GM21619 (cell line): ENCODE data around the gene CXCL14.

ENCODE experiments used
- ATAC-seq: cut with Tn5 transposase; IDR thresholded peaks from one replicate; pipeline ENCODE4 v1.9.1; 2021; ENCODE audit not compliant: unreplicated experiment

CXCL14 gene, protein sequence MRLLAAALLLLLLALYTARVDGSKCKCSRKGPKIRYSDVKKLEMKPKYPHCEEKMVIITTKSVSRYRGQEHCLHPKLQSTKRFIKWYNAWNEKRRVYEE

DNA sequence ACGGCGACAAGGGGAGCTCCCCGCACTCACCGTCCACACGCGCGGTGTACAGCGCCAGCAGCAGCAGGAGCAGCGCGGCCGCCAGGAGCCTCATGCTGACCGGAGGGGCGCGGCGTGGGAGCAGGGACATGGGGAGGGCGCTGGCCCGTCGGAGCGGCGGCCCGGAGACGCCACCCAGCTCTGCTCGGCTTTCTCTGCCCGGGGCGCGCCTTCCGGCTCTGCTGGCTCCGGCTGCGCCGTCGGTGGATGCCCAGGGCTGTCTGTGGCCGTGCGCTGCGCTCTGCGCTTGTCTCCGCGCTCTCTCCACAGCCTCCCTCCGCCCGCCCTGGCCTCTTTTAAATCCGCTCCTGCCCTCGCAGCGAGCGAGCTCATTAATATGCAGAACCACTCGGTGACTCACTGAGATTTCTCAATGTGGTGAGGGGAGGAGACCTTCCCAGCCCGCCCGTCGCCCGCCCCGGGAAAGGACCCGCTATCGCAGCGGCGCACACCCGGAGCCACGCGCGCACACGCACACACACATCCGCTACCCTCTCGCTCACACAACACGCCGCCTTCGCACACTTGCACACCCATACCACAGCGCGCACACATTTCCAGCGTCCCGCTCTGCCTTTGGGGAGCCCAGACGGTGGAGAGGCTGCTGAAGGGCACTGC is at the start of gene CXCL14:
CXCL14 (minus strand) TSS at position 307 of the 657 bp plus-strand sequence; CDS start at position 94, 213 bp downstream.
- ATAC-seq, result no peak

DNA sequence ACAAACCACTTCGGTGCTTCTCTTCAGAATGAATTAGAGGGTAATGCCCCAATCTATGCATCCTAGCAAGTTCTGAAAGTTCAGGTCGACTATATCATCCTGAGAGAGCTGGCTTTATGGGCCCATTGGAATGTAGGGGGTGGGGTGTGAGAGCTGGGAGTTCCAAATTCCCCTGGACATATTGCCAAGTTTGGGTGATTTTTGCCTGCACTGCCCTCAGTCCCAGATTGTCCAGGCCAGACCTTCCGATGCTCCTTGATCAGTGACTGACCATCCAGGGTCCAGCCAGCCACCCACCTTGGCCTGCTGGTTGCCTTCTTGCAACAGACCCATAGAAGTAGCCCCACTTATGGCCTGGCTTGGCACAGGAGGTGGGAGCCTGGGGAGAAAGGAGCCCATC is 47.8 kb upstream of the CXCL14 start:
- ATAC-seq, result no peak

DNA sequence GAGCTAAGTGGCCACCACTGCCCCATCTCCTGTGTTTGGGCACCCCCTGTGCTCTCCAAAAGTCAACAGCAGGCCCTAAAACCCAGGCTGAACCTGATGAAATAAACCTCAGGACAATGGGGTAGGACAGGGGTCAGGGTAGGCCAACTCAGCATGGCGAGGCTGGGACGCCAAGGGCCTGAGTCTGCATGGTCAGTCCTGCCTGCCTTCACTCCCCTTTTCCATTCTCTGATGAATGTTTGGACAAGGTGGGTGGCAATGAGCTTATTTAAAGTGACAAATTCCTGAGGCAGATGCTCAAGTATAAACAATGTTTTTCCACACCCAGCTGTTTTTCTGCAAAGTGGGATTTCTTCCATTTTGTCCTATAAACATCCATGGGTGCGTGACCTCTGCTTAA is 47.2 kb upstream of the CXCL14 start:
- no peak for ATAC-seq

DNA sequence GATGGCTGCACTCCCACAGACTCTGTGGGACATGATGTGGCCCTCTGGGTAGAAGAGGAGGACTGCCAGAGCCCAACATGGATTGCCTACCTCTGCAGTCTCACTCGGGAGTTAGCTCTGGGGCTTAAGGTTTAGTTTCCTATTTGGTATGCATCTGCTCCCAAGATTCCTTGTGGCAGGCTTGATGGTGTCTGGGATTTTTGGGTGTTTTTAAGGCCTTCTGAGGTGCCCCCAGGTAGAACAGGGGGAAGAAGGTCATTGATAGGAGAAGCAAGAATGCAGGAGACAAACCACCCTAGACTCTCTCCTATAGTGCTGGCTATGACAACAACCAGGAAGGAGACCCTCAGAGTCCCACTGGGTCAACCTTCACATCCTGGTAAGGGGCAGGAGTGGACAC is 46.7 kb upstream of the CXCL14 start:
- no peak for ATAC-seq

DNA sequence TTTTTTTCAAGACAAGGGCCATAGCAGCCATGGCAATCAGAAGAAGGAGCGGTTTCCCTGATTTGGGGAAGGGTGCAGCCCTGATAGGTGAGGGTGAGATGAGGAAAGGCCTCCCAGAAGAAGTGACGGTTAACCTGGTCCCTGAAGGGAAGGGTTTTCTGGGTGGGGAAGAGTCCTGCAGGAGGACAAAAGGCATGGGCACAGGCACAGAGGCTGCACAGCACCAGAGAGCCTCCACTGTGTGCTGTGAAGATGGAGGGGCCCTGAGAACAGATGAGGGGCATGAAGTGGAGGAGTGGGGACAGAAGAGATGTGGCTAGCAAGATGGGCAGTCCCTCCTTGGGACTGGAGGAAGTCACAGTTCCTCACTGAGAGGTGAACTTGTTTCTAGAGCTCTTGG is 46.3 kb upstream of the CXCL14 start:
- ATAC-seq, result no peak

DNA sequence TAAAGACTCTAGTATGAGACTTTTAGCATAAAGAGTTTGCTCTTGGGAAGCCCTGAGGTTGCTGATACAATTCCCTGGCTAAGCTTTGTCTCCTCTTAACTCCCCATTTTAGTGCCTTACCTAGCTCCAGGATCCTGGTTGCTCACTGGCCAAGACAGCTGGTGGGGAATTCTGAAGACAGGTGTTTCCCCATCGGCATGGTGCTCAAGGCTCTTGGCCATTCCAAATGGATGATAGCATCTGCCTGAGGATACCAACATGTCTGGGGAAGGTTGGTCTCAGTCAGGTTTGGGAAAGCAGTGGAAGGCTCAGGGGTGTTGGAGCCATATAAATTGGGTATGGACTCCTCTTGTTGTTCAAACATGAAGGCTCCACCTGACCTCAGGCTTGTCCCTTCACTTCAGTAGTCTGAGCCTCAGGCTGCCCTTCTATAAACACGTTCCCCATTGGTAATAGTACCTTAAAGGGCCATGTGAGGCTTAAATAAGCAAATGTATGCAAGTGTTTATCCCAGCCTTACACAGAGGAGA is 44.5 kb upstream of the CXCL14 start:
- no peak for ATAC-seq

DNA sequence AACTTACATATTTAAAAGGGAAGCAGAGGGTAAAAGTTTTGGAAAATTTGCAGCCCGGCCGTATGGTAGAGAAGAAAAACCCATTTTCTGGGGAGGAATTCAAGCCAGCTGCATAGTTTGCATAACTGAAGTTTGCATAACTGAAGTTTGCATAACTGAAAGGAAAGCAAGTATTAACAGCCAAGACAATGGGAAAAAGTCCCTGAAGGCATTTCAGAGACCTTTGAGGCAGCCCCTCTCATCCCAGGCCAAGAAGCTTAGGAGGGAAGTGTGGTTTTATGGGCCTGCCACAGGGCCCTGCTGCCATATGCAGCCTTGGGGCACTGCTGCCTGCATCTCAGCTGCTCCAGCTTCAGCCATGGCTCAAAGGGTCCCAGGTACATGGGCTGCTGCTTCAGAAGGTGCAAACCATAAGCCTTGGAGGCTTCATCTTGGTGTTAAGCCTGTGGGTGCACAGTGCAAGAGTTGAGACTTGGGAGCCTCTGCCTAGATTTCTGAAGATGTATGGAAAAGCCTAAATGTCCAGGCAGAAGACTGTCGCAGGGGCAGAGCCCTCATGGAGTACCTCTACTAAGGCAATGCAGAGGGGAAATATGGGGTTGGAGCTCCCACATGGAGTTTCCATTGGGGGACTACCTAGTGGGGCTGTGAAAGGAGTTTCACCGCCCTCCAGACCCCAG is 36.9 kb upstream of the CXCL14 start:
- no peak for ATAC-seq

DNA sequence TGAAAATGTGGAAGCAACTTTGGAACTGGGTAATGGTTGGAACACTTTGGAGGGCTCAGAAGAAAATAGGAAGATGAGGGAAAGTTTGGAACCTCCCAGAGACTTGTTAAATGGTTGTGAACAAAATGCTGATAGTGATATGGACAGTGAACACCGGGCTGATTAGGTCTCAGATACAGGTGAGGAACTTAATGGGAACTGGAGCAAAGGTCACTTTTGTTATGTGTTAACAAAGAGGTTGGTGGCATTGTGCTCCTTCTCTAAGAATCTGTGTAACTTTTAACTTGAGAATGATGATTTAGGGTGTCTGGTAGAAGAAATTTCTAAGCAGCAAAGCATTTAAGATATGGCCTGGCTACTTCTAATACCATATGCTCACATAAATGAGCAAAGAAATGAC is 36.4 kb upstream of the CXCL14 start:
- ATAC-seq, result no peak

DNA sequence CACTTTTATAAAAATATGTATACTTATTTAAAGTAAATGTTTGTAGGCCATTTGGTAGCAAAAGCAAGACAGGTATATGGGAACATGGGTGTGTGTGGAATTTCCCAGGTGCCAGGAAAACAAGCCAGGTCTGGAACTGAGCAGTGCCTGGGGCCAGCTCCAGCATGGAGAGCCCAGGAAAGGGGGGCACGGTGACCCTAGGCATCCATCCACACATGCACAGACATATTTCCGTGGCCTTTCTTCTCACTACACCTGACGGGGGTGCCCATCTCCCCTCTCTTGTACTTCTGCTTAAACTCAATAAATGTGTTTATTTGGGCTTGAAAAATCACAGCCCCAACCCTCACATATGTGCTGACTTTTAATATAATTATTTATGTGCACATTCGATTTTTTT is 31.2 kb upstream of the CXCL14 start:
- no peak for ATAC-seq

DNA sequence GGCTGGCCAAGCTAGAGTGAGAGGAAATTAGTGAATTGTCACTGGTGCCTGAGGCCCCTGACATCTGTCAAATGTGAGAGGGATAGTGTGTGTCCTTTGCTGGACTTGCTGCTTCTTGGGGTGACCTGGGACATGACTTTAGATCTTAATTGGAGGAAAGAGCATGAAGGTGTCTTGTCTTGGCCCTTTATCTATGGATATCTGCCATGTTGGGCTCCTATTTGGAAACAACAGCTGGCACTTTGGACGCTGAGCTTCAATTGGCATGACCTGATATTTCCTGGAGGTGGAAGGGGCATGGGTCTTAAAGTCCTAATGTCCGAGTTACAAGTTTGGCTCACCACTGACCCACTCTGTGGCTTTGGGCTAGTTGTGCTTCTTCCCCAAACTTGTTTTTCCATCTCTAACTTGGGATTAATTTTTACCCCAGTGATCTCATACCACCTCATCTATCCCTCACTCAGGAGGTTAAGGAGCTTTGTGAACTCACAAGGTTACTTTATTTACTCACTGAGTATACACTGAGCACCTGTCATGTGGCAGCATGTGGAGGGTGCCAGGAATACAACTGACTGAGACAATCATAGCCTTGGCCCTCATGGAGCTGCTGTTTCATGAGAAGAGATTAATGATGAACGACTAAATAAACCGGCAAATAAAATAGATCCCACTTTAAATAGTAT is 30.1 kb upstream of the CXCL14 start:
- ATAC-seq, result no peak

DNA sequence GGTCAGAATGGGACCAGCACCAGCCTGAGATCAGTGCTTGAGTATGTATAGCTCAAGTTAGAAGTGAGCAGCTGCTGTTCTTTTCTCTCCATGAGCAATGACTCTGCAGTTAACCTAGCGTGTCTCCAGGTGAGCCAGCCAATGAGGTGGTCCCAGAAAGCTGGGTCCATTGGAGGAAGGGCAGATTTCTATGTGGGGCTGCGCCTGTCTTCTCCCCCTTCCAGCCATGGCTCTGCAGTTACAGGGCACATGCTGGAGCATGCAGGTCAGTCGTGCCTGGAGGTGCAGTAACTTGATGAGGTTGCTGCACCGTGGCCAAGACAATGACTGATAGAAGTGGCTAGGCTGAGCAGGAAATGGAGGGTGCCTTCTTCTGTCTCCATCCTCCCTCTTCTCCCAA is 29.6 kb upstream of the CXCL14 start:
- no peak for ATAC-seq

DNA sequence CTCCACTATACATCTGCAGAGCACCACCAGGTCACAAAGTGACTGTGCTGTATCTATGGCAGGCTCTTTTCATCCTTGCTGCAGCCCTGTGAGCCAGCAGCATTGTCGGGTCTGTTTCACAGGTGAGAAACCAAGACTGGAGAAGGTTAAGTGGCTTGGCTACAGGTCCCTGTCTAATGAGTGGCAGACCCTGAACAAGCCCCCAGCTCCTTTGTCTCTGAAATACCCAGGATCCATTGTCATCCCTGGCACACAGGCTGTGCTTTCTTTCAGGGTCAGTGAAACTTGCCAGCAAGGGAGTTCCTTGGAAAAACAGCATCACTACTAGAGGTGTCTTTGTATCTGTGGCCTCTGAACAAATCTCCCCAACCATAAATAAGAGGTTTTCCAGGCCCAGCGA is 27.6 kb upstream of the CXCL14 start:
- ATAC-seq, result no peak

DNA sequence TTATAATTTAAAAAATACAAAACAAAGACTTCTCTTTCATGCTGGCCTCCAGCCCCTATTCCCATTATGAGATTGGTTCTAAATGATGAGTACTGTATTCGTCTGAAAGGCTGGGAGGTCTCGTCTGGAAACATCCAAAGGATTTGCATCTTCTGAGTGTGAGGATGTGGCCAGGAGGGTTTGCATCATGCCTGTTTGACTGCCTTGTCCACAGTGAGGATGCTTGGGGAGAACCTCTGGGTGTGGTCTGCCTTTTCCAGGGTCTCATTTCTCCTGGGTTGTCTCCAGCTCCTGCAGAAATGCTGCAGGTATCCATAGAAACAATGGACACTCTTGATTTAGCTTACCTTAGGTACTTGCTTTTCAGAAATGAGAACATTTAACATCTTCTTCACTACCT is 26.4 kb upstream of the CXCL14 start:
- no peak for ATAC-seq

DNA sequence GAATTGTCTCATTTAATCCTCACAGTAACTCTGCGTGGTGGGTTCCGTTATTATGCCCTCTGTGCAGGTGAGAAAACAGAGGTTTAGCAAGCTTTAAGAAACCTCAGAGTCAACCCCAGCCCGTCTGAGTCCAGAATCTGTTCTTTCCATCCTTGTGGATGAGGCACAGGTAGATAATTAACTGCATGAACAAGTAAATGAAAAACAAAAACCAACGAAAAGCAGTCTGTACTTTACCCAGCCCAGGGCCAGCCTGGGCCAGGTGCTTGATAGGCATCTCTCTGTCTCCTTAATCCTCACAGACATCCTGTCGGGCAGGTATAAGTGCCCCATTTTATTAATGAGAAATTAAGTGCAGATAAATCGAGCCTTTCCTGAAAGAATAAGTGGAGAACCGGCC is 25.3 kb upstream of the CXCL14 start:
- no peak for ATAC-seq

DNA sequence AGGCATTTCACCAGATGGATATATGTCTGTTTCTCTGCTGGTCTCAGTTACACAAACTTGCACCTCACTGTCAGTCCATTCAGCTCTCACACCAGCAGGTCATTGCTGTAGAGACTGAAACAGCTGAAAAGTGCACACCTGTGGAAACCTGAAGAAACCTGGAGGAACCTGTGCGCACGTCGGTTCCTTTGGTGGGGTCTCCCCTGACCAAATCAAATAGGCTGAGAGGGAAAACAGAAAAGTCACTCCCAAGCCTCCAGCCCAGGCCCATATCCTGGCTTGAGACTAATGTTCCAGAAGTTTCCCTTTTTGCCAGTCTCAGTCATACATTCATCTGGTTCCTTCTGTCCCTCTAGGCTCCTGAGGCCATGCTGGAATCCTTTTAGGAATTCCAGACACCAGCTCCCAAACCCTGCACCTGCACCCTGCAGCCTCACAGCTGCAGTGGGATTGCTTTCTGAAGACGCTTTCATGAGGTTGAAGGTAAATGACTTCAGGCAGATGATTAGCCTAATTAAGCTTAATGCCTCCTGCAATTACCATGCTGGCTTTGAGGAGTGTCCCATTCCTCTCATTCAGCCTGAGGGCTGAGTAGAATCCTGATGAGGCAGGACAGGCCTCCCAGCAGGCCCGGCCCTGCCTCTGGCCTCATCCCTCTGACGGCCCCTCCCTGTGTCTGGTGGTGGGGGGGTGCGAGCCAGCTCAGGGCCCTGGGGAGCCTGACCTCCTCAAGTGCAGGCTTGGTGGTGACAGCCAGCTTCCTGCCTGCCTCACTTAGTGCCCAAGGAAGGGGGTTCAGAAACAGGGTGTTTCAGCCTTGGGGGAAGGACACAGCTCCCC is 24.3 kb upstream of the CXCL14 start:
- no peak for ATAC-seq

DNA sequence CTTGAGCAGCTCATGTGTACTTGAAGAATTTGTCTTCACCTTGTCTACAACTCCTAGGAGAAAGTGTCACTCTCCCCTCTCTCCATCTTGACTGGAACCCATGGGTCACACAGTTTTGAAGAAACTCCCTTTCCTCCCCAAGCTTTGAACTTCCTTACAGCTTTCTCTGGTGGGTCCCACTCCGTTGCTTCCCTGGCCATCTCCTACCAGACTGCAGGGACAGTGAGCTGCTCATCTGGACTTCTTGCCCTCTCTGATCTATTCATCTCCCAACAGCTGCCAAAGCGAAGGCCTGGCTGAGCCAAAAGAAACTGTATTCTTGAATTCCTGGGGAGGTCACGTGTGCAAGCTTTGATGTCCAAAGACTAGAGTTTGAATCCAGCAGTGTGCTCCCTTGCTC is 22.7 kb upstream of the CXCL14 start:
- no peak for ATAC-seq

DNA sequence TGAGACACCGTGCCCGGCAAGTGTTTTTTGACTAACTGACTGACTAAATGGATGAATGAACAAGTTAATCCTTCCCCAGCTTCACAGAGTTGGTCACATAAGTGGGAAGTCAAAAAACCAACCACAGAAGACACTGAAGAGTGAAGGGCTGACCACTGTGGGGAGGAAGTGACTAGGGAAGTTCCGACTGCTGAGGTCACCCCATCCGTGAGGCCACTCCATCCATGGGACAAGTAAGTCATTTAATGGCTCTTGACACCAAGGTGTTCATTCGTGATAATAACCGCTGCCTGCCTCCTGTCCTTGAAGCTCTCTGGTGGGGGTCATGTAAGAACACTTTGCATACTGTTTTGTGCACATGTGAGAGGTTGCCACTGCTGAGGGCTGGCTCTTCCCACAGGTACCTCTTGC is 22.2 kb upstream of the CXCL14 start:
- no peak for ATAC-seq

DNA sequence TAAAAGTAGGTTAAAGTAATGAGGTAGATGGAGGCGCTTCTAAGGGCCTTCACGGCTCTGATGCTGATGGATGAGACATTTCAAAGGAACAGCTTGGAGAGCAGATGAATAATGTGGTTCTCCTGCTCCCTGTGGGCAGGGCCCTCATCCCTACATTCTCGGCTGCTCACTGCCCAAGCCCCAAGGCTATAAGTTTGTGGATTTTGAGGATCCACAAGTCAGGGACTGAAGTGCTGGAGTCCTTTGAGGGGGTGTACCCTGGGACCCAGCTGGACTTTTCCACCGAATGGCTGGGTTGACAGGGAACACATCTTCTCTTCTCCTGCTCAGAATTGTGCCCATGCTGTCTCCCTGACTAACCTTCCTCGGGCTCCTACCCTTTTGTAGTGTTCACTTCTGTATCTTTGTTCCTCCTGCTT is 21.4 kb upstream of the CXCL14 start:
- ATAC-seq, result no peak

DNA sequence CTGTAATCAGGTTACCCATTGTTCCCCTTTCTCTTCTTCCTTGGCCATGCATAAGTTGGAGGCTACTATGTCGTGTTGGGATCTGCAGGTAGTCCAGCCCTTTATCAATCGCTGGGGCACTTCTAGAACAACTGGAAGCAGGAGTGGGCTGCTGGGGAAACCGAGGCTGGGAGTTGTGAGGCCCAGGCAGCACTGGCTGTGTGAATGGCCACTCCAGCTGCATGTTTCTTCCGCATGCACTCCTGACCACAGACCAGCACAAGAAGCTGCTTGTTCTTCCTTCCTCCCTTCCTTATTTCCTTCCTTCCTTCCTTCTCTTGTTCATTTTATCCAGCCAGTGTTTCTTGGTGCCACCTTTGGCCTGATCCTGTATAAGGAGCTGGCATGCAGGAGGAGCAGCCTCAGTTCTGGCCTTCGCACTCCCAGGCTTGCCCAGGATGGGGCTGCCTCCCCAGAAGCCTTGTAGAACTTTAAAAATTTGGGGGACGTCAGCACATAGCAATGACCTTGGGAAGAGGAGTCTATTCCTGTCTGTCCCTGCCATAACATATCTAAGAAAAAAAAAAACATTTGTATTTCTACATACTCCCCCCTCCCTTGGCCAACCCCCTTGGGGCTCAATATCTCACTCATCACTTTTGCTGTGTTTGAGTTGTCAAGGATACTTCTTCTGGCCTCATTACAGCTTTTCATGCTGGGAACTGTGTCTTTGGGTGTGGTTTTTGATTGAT is 20.8 kb upstream of the CXCL14 start:
- no peak for ATAC-seq

DNA sequence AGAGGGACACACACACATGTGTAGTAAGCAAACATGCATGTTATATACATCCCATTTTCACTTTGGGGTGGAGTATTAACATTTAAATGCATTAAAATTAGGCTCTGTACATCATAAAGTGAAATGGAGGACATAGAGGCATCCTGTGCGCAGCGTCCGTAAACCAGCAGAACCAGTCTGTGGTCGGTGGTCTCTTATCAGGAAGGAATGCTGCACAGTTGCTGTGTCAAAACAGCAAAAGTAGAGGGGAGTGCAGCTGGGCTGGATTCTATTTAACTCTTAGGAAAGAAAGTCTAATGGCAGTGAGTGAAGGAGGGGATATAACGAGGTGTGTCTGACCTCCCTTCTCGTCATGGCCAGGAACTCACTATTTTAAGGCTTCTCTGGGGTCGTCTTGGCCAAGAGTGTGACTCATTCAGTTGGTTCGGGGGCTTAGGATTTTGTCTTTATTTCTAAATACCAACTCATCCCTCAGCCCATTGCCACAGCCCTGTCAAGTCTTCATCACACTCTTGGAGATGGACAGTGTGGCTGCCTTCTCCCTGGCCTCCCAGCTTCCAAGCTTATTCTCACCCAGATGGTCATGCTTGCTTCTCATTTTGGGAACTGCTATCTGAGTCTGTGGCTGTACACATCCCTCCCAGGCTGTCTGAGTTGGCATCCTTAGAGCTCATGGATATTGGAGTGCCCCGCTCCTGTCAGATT is 20.1 kb upstream of the CXCL14 start:
- no peak for ATAC-seq
